ENCODE results near the gene TSC22D3.
"Not testable (repeated sequence)": the region's sequence is repeated elsewhere in the genome, so short reads cannot be mapped to it uniquely, and the experiment has no call there.

TSC22D3 gene

DNA sequence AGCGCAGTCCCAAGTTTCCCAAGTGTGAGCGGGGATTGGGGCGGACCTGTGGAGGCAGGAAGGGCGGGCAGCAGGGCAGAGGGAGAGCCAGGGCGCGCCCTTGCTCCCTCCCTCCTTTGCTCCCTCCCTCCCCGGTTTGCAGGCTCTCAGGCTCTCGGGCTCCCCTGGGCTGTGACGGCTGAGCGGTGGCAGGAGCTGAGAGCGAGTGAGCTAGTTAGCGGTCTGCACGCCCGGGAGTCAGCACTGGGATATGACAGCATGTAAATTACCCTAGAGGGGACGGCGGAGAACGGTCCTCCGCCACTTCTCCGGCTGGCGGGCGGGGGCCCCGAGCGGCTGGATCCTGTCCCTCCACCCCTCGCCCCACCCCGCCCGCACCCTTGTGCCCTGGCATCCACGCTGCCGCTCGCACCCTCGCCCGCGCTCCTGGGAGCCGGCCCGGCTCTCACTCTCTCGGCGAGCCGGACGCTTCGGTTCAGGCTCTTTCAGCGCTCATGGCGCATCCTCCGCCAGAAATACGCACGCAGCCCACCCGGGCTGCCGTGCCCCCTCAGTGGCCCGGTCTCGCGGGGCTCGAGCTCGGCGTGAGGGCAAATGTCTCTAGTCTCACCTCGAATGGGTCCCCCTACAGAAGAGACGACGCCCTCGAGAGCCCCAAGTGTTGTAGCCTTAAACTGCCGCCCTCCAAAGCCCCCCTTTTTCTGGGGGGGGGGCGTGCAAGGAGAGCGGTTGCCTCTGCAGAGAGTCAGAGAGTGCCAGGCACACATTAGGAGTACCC lies at the start of gene TSC22D3:
TSS of gene TSC22D3 (minus strand) at position 54 of the 778 bp plus-strand sequence. CDS start 368 bp downstream, outside the sequence.
- DNase-seq (ENCODE audit: low read depth in 2 of 2, low spot score in 1 of 2): peak in 1 of 2 donors; percentile 5

DNA sequence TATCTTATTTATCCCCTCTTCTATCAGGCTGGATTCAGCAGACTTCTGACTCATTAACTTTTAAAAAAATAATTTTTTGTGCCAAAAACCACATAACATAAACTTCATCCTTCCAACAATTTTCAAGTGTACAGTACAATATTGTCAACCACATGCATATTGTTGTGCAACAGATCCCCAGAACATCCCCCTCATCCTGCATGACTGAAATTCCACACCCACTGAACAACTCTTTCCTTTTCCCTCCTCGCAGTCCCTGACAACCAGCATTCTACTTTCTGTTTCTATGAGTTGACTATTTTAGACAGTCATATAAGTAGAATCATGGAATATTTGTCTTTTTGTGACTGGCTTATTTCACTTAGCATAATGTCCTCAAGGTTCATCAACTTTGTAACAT lies 47.9 kb upstream of the TSC22D3 start:
- no peak for DNase-seq (ENCODE audit: low read depth in 2 of 2, low spot score in 1 of 2)

DNA sequence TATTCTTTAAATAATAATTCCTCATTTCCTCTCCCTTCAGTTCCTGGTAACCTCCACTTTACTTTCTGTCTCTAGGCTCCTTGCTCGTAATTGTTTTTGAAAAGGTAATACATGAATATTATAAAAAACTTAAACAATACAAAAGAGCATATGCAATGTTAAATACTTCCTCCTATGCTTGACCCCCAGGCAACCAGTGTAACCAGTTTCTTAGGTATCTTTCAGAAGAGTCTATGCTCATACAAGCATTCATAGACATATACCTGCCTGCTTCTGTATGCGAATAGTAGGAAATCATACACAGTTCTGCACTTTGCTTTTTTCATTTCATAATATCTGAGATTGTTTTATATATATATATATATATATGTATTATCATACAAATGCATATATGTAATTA lies 47.5 kb upstream of the TSC22D3 start:
- no peak for DNase-seq (ENCODE audit: low read depth in 2 of 2, low spot score in 1 of 2)

DNA sequence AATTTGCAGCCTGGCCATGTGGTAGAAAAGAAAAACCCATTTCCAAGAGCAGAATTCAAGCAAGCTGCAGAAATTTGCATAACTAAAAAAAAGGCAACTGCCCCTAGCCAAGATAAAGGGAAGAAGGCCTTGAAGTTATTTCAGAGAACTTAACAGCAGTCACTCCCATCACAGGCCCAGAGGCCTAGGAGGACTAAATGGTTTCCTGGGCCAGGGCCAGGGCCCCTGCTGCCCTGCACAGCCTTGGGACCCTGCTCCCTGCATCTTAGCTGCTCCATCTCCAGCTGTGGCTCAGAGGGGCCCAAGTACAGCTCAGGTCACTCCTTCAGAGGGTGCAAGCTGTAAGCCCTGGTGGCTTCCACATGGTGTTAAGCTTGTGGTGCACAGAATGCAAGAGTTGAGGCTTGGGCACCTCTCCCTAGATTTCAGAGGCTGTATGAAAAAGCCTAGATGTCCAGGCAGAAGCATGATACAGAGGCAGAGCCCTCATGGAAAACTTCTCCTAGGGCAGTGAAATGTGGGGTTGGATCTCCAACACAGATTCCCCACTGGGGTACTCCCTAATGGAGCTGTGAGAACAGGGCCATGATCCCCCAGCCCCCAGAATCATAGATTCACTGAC lies 43.4 kb upstream of the TSC22D3 start:
- DNase-seq (ENCODE audit: low read depth in 2 of 2, low spot score in 1 of 2): no peak

DNA sequence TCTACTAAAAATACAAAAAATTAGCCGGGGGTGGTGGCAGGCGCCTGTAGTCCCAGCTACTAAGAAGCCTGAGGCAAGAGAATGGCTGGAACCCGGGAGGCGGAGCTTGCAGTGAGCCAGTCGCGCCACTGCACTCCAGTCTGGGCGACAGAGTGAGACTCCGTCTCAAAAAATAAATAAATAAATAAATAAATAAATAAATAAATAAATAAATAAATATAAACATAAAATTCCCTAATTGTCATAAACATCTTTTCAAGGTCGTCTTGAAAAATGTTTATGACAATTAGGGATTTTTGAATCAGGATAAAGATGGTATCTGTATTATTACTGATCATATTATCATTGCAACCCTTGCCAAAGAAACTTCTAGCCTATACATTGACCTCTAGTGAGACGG lies 34.5 kb upstream of the TSC22D3 start:
- DNase-seq (ENCODE audit: low read depth in 2 of 2, low spot score in 1 of 2): not testable (repeated sequence)

DNA sequence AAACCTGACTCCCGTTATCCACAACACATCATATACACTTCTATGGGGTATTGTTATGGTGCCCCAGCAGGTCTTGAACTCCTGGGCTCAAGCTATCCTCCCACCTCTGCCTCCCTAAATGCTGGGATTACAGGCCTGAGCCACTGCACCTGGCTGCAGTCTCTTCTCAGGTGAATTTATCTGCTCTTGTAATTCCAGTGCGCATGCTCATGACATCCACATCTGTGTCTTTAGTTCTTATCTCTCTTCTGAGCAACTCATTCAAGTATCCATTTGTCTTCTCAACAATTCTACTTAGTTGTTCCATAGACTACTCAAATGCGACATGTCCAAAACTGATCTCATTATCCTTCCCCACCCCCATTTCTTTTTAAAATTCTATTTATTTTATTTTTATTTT lies 29.6 kb upstream of the TSC22D3 start:
- DNase-seq (ENCODE audit: low read depth in 2 of 2, low spot score in 1 of 2): no peak

DNA sequence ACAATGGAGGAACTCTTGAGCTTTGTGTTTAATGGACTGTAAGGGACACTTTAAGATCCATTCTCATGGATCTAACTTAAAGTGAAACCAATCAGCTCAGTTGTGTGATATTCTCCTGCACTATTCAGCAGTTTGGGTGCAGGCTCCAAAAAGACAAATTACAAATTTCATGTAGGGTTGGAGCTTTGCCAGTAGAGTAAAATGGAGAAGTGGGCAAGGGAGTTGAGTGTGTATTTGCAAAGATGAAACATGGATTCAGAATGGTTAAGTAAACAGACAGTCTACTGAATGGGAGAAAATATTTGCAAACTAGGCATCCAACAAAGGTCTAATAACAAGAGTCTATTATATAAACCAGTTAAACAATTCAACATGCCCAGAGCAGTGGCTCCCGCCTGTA lies 28.8 kb upstream of the TSC22D3 start:
- DNase-seq (ENCODE audit: low read depth in 2 of 2, low spot score in 1 of 2): no peak

DNA sequence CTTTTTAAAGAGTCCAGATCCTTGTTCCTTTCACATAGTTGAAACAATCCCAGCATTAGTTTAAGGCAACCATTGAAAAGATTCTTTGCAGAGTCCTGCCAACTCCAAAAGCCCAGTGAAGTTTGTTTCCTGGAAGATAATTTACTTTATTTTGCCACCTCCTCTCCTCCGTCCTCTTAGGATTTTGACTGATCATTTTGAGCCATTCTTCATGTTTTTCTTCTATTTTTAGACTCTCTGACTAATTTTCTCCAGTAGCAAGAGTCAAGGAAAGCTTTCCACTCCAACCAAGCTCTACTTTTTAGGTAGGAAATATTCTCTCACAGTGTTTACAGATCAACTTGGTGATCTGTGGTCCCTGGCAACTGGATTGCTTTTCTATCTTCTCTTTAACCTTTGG lies 12.2 kb upstream of the TSC22D3 start:
- no peak for DNase-seq (ENCODE audit: low read depth in 2 of 2, low spot score in 1 of 2)

DNA sequence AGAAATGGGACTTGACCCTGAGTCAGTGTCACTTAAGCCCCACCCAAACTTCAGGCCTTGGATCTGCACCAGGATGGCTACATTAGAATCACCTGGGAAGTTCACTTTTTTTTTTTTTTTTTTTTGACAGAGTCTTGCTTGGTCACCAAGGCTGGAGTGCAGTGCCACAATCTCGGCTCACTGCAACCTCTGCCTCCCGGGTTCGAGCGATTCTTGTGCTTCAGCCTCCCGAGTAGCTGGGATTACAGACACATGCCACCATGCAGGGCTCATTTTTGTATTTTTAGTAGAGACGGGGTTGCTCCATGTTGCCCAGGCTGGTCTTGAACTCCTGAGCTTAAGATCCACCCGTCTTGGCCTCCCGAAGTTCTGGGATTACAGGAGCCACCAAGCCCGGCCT lies 4.9 kb upstream of the TSC22D3 start:
- DNase-seq (ENCODE audit: low read depth in 2 of 2, low spot score in 1 of 2): no peak

DNA sequence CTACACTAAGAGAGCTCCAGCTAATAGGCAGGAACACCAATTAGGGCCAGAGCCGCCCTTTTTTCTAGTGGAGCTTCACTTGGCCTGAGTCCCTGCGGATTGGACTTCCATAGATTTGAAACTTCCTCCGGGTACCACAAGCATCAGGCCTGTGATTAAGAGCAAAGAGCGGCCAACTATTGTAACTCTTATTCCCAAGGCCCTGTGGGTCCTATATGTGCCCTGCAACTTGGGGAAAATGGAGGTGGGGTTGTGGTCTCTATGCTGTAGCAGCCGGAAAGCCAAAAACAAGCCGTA lies 1.9 kb upstream of the TSC22D3 start, which contains the start of gene NCBP2L:
TSS of gene NCBP2L (plus strand) at position 198 of the 297 bp plus-strand sequence. CDS start 16,488 bp downstream, outside the sequence.
- DNase-seq (ENCODE audit: low read depth in 2 of 2, low spot score in 1 of 2): no peak

DNA sequence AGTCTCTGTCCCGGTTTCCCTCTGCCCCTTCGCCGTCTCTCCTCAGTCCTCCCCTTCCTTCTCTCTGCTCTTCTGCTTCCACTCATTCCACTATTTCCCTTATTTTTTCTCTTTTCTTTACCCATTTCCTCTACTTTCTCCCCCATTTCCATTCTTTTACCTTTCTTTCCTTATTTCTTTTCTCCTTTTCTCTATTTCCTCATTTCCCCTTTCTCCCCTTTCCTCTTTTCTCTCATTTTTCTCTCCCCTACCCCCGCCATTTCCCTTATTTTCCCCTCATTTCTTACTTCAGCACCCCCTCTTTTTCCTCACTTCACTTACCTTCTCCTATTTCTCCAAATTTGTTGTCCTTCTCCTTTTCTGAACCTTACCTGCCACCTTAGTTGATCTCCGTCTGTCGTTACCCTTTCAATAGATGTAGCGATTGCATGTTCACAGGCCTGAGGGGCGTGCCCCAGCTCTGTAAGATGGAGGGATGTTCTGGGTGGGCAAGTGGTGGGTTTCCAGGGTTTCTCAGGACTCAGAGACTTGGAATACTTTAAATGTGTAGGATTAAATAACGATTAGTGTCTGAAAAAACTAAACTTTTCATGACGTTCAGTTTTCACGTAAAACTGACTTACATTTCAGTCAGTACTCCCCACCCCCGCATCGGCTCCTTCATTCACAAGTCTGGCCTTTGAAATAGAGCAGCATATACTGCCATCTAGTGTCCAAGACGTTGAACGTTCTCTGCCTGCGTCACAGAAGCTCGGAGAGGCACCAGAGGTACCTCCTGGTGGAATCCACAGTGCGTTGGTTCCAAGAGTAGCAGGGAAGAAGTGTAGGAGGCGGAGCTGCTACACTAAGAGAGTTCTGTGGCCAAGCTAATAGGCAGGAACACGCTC lies 1.3 kb upstream of the TSC22D3 start:
- DNase-seq (ENCODE audit: low read depth in 2 of 2, low spot score in 1 of 2): peak; percentile 38 to 40

DNA sequence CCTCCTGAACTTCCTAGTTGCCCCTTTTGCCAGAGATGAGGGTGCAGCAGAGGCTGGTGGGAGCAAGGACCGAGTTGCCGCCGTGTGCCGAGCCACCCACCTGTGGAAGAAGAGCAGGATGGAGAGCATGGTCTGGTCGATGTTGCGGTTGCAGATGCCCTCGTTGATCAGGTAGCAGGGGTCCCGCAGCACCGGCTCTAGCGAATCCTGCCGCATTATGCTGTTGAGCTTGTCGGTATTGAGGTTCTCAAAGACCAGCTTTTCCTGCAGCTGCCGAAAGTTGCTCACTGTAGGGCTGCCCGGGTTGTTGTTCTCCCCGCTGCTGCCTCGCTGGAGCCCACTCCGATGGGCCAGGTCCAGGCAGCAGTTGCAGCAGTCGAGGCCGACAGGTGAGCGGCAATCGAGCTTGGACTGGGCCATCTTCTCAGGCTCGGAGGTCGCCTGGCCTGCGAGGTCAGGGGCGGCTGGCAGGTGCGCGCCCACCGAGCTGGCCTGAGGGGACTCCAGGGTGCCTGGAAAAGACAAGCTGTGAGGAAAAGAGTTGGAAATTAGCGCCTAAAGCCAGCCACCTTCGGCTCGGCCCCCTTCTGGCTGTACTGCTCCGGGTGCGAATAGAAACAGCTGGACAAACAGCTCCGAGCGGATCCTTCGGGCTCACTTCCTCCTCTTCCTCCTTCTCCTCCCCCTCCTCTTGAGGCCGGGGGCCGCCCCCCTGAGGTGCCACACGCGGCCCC lies 420 bp downstream of the TSC22D3 start:
- no peak for DNase-seq (ENCODE audit: low read depth in 2 of 2, low spot score in 1 of 2)

DNA sequence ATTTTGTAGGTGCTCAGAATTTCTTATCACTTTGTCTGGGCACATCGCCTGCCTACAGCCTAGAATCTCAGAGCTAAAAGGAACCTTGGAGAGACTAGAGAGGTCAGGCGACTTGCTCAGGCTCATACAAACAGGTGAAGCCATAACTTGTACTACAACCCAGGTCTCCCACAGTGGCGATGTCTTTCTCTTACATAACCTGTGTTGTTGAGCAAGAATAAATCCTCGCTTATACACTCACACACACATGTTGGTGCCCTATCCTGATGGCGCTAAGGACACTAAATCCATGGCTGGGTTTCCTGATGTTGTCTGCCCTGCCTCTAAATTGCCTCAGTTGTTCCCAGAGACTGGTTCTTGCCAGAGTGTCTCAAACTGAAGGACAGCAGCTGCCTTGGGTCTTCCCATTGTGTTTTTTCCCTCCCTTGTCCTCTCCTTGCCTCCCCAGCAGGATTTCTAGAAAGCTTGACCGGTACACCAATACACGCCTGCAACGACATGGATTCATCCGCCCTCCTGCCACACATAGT lies 1.6 kb downstream of the TSC22D3 start:
- DNase-seq (ENCODE audit: low read depth in 2 of 2, low spot score in 1 of 2): no peak

DNA sequence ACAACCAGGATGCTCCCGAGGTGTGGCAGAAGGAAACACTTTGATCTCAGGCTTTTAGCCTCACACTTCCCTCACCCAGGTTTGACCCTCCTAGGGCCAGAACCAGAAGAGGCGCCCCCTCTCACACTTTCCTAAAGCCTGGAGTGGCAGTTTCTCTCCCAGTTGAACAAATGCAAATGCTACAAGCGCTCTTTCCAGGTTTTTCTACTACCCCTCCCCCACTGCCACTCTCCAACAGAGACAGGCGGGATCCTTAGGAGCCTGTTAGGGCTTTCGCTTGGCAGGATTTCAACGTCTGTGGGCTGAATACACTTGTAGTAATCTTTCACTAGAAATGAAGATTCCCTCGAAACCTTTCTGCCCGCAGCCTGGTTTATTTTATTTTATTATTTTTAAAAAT lies 2.4 kb downstream of the TSC22D3 start:
- DNase-seq (ENCODE audit: low read depth in 2 of 2, low spot score in 1 of 2): no peak

DNA sequence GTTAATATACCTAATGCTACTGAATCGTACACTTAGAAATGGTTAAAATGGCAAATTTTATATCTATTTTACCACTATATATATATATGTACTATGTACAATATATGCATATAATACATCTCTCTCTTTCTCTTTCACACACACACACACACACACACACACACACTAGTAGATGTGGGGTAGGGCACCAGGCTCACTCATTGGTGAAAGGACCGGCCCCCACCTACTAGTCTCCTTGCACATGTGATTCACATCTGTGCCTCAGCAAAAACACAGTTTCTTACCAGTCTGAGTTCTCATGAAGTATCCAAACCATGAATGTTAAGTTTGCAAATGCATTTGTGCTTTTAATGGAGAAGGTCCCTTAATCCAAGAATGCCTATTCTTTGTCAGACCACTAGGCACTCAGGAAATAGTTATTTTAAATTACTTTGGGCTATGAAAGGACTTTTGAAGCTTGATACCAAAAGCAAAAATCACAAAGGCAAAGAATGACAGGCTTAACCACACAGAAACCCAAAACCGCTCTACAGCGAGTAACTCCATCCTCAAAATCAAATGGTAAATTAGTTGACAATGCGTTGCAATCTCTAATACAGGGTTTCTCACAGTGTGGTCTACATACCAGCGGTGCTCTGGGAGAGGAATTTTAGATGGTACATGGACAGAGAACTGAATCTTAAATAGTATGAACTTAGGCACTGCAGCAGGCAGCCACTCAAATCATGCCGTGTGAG lies 5.8 kb downstream of the TSC22D3 start:
- DNase-seq (ENCODE audit: low read depth in 2 of 2, low spot score in 1 of 2): no peak

DNA sequence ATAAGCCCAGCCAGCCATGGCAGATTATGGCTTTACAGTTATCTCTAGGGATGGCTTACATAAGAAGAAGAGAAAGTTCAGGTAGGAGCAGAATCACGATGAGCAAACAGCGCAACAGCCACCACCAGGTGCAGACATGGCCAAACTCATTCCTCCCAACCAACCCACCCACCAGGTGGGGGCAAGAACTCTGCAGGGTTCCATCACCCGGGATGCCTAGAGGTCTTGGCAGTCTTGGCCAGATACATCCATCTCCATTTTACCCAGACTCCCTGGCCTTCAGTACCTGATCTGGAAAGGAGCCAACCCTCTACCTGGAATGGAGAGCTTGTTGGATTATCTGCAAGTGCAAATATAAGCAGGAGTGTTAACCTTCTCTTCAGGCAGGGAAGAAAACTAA lies 7.5 kb downstream of the TSC22D3 start:
- DNase-seq (ENCODE audit: low read depth in 2 of 2, low spot score in 1 of 2): no peak

DNA sequence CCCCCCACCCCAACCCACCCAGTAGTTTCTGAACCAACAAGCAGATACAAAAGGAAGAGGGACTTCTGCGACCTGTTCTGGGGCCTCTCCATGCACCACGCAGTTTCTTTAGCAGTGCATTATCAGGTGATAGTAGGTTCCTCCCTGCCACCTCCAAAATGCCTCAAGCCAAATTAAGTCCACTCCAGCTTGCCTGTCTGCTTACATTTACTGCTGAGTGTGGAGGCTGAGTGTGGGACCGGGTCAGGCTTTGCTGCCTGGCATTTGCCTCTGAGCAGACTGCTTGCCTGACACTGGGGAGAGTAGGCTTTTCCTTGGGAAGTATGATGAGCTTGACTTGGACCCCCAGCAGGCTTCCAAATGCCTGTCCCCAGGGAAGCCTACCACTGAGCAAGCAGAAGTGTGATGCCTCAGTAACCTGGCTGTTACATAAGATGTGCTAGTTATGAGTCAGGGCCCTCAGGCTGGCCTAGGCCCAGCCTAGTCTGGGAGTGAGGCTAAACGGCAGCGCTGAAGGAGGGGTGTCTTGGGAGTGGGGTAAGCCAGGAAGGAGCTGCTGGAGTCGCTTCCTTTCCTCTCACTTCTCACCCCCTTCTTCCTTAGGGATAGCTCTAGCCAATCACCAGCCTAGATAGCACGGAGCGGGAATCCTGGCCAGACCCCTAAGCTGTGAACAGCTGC lies 9.0 kb downstream of the TSC22D3 start:
- DNase-seq (ENCODE audit: low read depth in 2 of 2, low spot score in 1 of 2): no peak

DNA sequence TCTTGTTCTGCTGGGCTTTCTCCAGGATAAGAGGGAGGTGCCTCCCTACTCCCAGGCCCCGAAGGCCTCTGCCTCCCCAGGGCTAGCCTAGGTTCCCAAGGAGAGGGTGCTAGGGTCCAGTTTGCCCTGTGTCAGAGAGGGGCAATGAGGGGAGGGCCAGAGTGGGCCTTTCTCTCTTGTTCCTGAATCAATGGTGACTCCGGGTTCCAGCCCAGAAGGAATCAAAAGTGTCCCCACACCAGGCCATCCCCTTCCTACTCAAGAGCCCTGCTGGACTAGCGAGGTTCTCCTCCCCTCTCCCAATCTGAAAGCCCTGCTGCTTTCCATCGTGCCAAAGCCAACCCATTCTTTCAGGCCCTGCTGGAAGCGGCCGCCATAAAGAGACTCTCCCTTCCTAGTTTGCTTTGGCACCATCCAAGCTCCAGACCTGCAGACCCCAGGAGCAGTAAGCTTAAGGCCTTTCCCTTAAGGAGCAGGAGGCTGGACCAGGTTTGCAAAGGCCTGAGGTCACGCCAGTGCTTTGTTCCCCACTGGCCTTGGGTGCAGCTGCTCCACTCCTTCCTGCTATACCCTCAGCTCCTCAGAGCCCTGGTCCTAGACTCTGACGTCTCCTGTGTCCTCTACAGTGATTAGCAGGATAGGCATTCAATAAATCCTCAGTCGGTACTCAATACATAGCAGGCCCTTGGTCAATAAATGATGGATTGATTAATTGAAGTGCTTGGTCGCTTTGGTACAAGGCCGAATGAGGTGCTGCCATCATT lies 10.6 kb downstream of the TSC22D3 start:
- DNase-seq (ENCODE audit: low read depth in 2 of 2, low spot score in 1 of 2): no peak

DNA sequence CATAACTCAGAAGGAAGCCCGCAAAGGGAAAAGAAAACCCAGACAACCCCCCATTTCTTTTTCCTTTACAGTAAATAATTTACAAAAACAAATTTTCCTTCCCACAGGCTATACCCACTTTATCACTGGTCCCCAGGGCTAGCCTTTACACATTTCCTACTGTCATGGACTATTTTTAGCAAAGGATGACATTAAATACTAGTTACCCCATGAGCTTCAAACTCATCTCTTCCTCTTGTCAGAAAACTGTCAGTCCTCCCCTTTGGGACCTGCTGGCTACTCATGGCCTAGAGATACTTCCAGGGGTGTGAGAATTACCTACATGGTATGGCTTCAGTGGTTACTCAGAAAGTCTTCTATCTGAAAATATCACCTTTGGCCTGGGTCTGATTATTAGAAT lies 11.9 kb downstream of the TSC22D3 start:
- no peak for DNase-seq (ENCODE audit: low read depth in 2 of 2, low spot score in 1 of 2)

All from stimulated activated CD8-positive, alpha-beta memory T cell treated with anti-CD3 and anti-CD28 coated beads, Interleukin-4, amount 100 ng/mL, for 1 hour (primary cell).